Thyroid gland (tissue), 4 donors: ENCODE measurements around the gene SHQ1.

Experiments
- POLR2A ChIP-seq, 2 donors: fragments of 450-650 bp; IDR thresholded peaks; one replicate each; pipeline ENCODE4 v1.6.1; 2017; ENCODE audit warnings: antibody characterized with exemption in 2 of 2, mild to moderate bottlenecking in 2 of 2, moderate library complexity in 1 of 2
- TF ChIP-seq, protein P1 (sequence below), 6 experiments: fragments of 200-600 bp in 3 of 6; fragments of 450-650 bp in 3 of 6; sonication (generic) in 3 of 6; IDR thresholded peaks; one replicate each; pipeline ENCODE4 v1.5.1; 2016 to 2019; ENCODE audit warnings: antibody characterized with exemption in 6 of 6, mild to moderate bottlenecking in 2 of 6, inconsistent platforms in 1 of 6, moderate library complexity in 1 of 6

GRCh38 chr3:72887705-72888545, 39.7 kb upstream of the SHQ1 start, which contains the start of gene GXYLT2:
- TF ChIP-seq POLR2A (IDR thresholded peaks at IDR 0.05): peak in 1 of 2 donors; percentile 60
- TF ChIP-seq, protein P1, sequence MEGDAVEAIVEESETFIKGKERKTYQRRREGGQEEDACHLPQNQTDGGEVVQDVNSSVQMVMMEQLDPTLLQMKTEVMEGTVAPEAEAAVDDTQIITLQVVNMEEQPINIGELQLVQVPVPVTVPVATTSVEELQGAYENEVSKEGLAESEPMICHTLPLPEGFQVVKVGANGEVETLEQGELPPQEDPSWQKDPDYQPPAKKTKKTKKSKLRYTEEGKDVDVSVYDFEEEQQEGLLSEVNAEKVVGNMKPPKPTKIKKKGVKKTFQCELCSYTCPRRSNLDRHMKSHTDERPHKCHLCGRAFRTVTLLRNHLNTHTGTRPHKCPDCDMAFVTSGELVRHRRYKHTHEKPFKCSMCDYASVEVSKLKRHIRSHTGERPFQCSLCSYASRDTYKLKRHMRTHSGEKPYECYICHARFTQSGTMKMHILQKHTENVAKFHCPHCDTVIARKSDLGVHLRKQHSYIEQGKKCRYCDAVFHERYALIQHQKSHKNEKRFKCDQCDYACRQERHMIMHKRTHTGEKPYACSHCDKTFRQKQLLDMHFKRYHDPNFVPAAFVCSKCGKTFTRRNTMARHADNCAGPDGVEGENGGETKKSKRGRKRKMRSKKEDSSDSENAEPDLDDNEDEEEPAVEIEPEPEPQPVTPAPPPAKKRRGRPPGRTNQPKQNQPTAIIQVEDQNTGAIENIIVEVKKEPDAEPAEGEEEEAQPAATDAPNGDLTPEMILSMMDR (IDR thresholded peaks at IDR 0.05): peak in 2 of 6 experiments; percentile 5 to 6
